Mammary epithelial cell (primary cell): ENCODE measurements around the gene PHGDH.

Experiments used
- EZH2 ChIP-seq: IDR thresholded peaks from 2 replicates; pipeline ENCODE4 v1.6.1; 2012; ENCODE audit warnings: low read length, inconsistent platforms, borderline replicate concordance
- TF ChIP-seq, protein P1 (sequence below), 2 donors: IDR thresholded peaks in 1 of 2; conservative IDR thresholded peaks in 1 of 2; 2 replicates each; pipeline ENCODE4 v1.5.1; 2011 to 2012; ENCODE audit warnings: inconsistent platforms in 2 of 2, low read length in 2 of 2, mild to moderate bottlenecking in 2 of 2, control low read depth in 1 of 2, low read depth in 1 of 2; ENCODE audit not compliant: insufficient read depth in 1 of 2; ENCODE audit errors: extremely low read depth in 1 of 2

DNA sequence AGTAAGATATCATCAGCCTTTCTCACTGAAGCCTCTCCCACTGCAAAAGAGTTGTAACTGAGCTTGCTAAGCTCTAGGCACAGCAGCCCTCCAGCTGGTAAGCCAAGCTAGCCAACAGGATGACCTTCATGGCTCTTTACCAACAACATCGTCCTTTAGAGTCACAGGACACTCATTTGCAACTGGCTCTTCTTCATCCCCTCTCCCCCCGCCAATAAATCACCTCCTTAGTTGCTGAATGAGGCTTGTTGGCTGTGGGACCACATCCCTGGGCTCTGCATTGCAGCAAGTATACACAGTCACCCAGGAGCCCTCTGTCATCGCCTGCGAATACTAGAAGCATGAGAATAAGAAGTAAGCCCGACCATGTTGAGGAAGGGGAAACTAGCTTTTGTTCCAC is 47.7 kb upstream of the PHGDH start:
- TF ChIP-seq, protein P1, sequence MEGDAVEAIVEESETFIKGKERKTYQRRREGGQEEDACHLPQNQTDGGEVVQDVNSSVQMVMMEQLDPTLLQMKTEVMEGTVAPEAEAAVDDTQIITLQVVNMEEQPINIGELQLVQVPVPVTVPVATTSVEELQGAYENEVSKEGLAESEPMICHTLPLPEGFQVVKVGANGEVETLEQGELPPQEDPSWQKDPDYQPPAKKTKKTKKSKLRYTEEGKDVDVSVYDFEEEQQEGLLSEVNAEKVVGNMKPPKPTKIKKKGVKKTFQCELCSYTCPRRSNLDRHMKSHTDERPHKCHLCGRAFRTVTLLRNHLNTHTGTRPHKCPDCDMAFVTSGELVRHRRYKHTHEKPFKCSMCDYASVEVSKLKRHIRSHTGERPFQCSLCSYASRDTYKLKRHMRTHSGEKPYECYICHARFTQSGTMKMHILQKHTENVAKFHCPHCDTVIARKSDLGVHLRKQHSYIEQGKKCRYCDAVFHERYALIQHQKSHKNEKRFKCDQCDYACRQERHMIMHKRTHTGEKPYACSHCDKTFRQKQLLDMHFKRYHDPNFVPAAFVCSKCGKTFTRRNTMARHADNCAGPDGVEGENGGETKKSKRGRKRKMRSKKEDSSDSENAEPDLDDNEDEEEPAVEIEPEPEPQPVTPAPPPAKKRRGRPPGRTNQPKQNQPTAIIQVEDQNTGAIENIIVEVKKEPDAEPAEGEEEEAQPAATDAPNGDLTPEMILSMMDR (conservative IDR thresholded peaks at IDR 0.05 in 1 of 2, IDR thresholded peaks at IDR 0.05 in 1 of 2; ENCODE audit: extremely low read depth in 1 of 2, insufficient read depth in 1 of 2, low read depth in 1 of 2, low read length in 2 of 2), result no peak
- no peak for TF ChIP-seq EZH2
